Upper lobe of left lung (tissue), 4 donors: ENCODE results near the gene CATSPER3.

Source experiments
- CTCF ChIP-seq, 6 experiments: fragments of 450-650 bp in 4 of 6; fragments of 200-600 bp in 2 of 6; sonication (generic) in 2 of 6; IDR thresholded peaks; one replicate each; pipeline ENCODE4 v1.5.1; 2016 to 2019; ENCODE audit warnings: antibody characterized with exemption in 6 of 6
- EP300 ChIP-seq, 4 donors: sonication (generic); formaldehyde crosslinking; IDR thresholded peaks; one replicate each; pipeline ENCODE4 v1.5.1; 2017; ENCODE audit warnings: antibody characterized with exemption in 4 of 4, control low read depth in 2 of 4

DNA sequence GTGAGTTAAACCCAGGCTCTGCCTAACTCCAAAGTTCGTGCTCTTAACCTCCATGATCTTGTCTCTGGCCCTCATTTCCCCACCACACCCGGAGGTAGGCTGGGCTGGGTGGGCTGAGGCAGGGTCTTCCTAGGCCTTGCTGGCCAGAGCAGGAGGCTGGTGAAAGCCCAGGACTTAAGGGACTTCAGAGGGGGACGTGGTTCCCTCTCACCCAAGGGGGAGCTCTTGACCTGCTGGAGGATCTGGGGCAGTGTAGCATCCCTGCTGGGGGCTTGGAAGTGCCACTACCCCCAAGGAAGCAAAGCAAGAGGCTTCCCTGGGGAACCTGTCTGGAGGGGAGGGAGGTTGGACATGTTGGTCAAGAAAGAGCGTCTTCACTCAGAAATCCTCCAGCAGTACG, 51.6 kb downstream of the CATSPER3 start:
- TF ChIP-seq CTCF (IDR thresholded peaks at IDR 0.05) (no peak), EP300 (IDR thresholded peaks at IDR 0.05) (no peak)
